ENCODE data around the gene SEMG1. TPM values are rescaled to one million over a fixed set of nuclear protein-coding genes. Genes with fewer than 3 reads are reported as not detected.

The SEMG1 gene
- total RNA-seq, 1 donor from 2014 or later: not detected

DNA sequence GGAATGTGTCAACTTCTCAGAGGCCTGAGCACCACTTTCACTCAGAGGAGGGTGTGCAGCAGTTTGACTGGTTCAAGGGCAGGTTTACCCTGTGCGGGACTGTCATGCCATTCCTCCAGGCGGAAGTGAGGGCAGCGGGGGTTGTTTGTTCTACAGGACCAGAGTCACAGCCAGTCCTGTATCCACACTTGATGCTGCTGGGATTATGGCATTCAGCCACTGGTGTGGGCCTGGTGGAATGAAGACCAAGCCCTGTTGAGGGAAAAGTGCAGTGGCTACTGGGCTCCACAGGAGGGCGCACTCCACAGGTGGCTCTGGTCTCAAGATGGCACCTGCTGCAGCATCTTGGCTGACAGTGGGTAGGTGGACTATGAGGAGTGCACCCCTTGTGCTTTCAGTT is 29.2 kb downstream of the SEMG1 start:
- Mint-ChIP-seq H3K27me3 (peaks cover 41% of the 10 kb centered on the region), H3K27ac (no peak overlapping the region), H3K4me1 (ENCODE audit: low read depth) (no peaks in the 10 kb centered on the region), H3K4me3 (ENCODE audit: low read depth) (no peak overlapping the region), H3K9me3 (ENCODE audit: low read depth) (peaks cover 6% of the 10 kb centered on the region), H3K36me3 (ENCODE audit: insufficient read depth) (no peaks in the 10 kb centered on the region)
- no peak for DNase-seq (ENCODE audit: low spot score, unreplicated experiment)
- TF ChIP-seq, protein P1, sequence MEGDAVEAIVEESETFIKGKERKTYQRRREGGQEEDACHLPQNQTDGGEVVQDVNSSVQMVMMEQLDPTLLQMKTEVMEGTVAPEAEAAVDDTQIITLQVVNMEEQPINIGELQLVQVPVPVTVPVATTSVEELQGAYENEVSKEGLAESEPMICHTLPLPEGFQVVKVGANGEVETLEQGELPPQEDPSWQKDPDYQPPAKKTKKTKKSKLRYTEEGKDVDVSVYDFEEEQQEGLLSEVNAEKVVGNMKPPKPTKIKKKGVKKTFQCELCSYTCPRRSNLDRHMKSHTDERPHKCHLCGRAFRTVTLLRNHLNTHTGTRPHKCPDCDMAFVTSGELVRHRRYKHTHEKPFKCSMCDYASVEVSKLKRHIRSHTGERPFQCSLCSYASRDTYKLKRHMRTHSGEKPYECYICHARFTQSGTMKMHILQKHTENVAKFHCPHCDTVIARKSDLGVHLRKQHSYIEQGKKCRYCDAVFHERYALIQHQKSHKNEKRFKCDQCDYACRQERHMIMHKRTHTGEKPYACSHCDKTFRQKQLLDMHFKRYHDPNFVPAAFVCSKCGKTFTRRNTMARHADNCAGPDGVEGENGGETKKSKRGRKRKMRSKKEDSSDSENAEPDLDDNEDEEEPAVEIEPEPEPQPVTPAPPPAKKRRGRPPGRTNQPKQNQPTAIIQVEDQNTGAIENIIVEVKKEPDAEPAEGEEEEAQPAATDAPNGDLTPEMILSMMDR (IDR thresholded peaks at IDR 0.05; ENCODE audit: unreplicated experiment): peak; percentile 36

DNA sequence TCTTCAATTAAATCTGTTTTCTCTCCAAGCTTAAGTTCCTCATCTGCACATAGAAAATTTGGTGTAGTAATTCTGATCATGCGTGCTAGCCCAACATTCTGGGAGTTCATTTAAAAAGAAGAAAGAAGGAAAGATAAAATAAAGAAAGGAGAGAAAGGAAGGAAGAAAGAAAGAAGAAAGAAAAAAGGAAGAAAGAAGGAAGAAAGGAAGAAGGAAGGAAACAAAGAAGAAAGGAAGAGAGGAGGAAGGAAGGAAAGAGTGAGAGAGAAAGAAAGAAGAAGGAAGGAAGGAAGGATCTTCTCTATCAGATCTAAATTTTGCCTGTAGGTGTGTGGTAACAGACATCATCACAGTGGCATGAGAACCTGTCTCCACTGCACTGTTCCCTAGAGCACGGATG is 31.3 kb downstream of the SEMG1 start:
- Mint-ChIP-seq H3K4me1 (ENCODE audit: low read depth) (no peaks in the 10 kb centered on the region), H3K27me3 (peaks cover 42% of the 10 kb centered on the region), H3K36me3 (ENCODE audit: insufficient read depth) (no peaks in the 10 kb centered on the region), H3K27ac (no peak overlapping the region), H3K4me3 (ENCODE audit: low read depth) (no peak overlapping the region), H3K9me3 (ENCODE audit: low read depth) (peaks cover 6% of the 10 kb centered on the region)
- no peak for DNase-seq (ENCODE audit: low spot score, unreplicated experiment)
- TF ChIP-seq, protein P1 (IDR thresholded peaks at IDR 0.05; ENCODE audit: unreplicated experiment): no peak

DNA sequence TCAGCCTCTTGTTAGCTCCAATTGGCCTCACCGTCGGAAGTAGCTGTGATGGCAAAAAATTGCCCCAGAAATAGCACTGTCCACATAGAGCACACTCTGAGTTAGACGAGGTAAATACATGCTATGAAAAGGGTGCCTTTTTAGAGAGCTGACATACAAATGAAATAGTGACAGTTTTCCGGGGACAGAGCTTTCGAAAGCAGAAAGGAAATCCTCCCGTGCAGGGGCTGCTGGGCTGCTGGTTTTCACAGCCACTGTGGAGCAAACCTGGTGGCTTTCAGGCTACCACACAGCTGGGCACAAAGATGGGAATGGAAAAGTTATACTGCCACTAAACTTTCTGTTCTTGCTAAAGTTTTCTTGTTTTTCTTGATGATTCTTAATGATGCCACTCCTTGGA is 39.3 kb downstream of the SEMG1 start:
- TF ChIP-seq, protein P1 (IDR thresholded peaks at IDR 0.05; ENCODE audit: unreplicated experiment): no peak
- no peak overlapping the region for H3K27ac Mint-ChIP-seq
- H3K4me1 Mint-ChIP-seq (ENCODE audit: low read depth): peaks cover 10% of the 10 kb centered on the region
- DNase-seq (ENCODE audit: low spot score, unreplicated experiment): no peak
- no peaks in the 10 kb centered on the region for H3K9me3 Mint-ChIP-seq (ENCODE audit: low read depth)
- H3K27me3 Mint-ChIP-seq: peaks cover 34% of the 10 kb centered on the region
- no peak overlapping the region for H3K4me3 Mint-ChIP-seq (ENCODE audit: low read depth)
- H3K36me3 Mint-ChIP-seq (ENCODE audit: insufficient read depth): no peaks in the 10 kb centered on the region

DNA sequence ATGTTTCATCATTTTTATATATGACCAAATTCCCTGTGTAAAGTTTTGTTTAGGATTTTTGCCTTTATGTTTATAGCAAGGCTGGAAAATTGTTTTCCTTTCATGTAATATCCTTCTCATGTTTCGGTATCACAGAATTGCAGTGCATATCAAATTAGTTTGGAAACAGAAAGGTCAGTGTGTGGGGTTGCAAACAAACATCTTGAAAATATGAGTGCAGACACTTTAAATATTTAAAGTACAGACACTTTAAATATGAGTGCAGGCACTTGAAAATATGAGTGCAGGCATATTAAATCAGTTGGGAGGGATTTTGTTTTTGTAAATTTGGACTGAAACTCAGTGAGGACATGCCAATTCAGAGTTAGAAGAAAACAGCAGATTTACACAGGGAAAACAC is 41.0 kb downstream of the SEMG1 start:
- no peak overlapping the region for H3K4me3 Mint-ChIP-seq (ENCODE audit: low read depth)
- TF ChIP-seq, protein P1 (IDR thresholded peaks at IDR 0.05; ENCODE audit: unreplicated experiment): no peak
- H3K27me3 Mint-ChIP-seq: peaks cover 32% of the 10 kb centered on the region
- H3K27ac Mint-ChIP-seq: no peak overlapping the region
- no peak for DNase-seq (ENCODE audit: low spot score, unreplicated experiment)
- H3K4me1 Mint-ChIP-seq (ENCODE audit: low read depth): peaks cover 11% of the 10 kb centered on the region
- no peaks in the 10 kb centered on the region for H3K9me3 Mint-ChIP-seq (ENCODE audit: low read depth)
- H3K36me3 Mint-ChIP-seq (ENCODE audit: insufficient read depth): no peaks in the 10 kb centered on the region

DNA sequence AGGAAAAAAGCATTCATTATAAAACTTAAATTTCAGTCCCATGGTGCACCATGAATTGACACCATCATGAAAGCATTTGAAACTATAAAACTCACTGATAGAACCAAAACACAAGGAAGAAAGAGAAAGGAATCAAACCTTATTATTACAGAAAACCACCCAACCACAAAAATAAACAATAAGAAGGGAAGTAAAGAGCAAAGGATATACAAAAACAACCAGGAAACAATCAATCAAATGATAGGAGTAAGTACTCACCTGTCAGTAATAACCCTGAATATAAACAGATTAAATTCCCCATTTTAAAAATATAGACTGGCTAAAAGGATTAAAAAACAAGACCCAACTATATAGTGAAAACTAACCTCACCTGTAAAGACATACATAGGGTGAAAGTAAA is 41.8 kb downstream of the SEMG1 start:
- Mint-ChIP-seq H3K9me3 (ENCODE audit: low read depth) (no peaks in the 10 kb centered on the region), H3K36me3 (ENCODE audit: insufficient read depth) (no peaks in the 10 kb centered on the region), H3K4me3 (ENCODE audit: low read depth) (no peak overlapping the region), H3K27ac (no peak overlapping the region), H3K27me3 (peaks cover 27% of the 10 kb centered on the region), H3K4me1 (ENCODE audit: low read depth) (peaks cover 11% of the 10 kb centered on the region)
- no peak for DNase-seq (ENCODE audit: low spot score, unreplicated experiment)
- TF ChIP-seq, protein P1 (IDR thresholded peaks at IDR 0.05; ENCODE audit: unreplicated experiment): no peak
